DMS 273 (cell line): ENCODE data around the gene EHD1.

Experiments
- DNase-seq: peaks from one replicate; lab custom pipeline; 2025; ENCODE audit not compliant: unreplicated experiment; lab: John Stamatoyannopoulos, UW

The EHD1 gene

GRCh38 chr11:64802370-64803157, 75.9 kb downstream of the EHD1 start:
- DNase-seq, result no peak
